ENCODE measurements around the gene ZFYVE27. TPM values are rescaled to one million over a fixed set of nuclear protein-coding genes. Genes with fewer than 3 reads are reported as not detected.

Gene ZFYVE27
- total RNA-seq, 2 donors from 2014 or later = 14.6 to 16.1 TPM

DNA sequence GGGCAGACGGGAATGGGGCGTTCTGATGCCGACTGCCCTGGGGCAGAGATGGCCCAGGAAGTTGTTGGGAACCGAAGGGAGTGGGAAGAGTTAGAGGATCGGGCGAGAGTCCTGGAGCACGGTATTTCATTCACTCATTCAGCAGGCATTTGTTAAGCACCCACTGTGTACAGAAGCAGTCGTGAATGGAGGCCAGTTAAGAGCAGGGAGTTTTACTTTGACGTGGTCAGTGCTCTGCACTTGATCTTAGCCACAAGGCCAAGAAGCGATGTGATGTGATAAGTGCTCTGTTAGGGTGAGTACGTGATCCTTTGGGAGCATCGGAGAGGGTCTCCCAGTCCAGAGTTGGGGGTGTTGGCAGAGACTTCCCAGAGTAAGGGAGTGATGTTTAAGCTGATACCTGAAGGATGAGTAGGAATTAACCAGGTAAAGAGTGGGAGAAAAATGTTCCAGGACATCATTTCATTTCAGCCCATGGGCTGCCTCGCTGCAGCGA lies 890 bp downstream of the ZFYVE27 start:
- peaks cover 16% of the 10 kb centered on the region for H3K36me3 ChIP-seq
- TF ChIP-seq, protein P1, sequence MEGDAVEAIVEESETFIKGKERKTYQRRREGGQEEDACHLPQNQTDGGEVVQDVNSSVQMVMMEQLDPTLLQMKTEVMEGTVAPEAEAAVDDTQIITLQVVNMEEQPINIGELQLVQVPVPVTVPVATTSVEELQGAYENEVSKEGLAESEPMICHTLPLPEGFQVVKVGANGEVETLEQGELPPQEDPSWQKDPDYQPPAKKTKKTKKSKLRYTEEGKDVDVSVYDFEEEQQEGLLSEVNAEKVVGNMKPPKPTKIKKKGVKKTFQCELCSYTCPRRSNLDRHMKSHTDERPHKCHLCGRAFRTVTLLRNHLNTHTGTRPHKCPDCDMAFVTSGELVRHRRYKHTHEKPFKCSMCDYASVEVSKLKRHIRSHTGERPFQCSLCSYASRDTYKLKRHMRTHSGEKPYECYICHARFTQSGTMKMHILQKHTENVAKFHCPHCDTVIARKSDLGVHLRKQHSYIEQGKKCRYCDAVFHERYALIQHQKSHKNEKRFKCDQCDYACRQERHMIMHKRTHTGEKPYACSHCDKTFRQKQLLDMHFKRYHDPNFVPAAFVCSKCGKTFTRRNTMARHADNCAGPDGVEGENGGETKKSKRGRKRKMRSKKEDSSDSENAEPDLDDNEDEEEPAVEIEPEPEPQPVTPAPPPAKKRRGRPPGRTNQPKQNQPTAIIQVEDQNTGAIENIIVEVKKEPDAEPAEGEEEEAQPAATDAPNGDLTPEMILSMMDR (IDR thresholded peaks at IDR 0.05) = no peak
- no peaks in the 10 kb centered on the region for H3K9me3 ChIP-seq
- no peak for DNase-seq (ENCODE audit: low spot score)
- H3K27me3 ChIP-seq = no peaks in the 10 kb centered on the region
- H3K4me3 ChIP-seq = peak overlapping the region; percentile 73 to 85
- peaks cover 0 to 41% of the 10 kb centered on the region in 2 donors for H3K4me1 ChIP-seq
- peak overlapping the region; percentile 84 to 86 for H3K27ac ChIP-seq

- H3K27me3 ChIP-seq = no peaks in the 10 kb centered on the region
- H3K4me3 ChIP-seq = no peak overlapping the region
- peaks cover 16% of the 10 kb centered on the region for H3K36me3 ChIP-seq
Measured at GRCh38 chr10:97738616-97739015, 1.7 kb downstream of the ZFYVE27 start.

DNA sequence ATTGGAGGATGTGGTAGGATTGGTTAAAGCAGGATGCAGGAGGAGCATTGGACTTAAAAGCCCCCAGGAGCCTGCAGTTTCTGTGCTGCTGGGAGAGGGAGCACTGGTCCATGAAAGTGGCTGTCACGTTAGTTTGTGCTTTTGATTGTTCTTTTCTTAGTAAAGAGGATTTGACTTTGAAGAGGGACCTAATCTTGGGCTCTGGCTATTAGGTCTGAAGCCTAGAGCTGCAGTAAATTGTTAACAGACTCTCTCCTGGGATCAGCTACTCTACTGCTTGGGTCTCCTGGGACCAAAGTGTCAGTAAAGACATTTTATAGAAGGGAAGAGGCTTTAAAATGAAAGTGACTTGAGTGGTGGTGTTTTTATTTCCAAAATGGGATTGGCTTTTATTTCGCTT lies 3.7 kb downstream of the ZFYVE27 start:
- Histone ChIP-seq H3K36me3 (peaks cover 29% of the 10 kb centered on the region), H3K4me1 (peaks cover 0 to 59% of the 10 kb centered on the region in 2 donors), H3K27ac (no peak overlapping the region), H3K27me3 (no peaks in the 10 kb centered on the region), H3K4me3 (no peak overlapping the region), H3K9me3 (no peaks in the 10 kb centered on the region)
- TF ChIP-seq, protein P1 (IDR thresholded peaks at IDR 0.05) = no peak
- DNase-seq (ENCODE audit: low spot score) = no peak

More at GRCh38 chr10:97738616-97739015, 1.7 kb downstream of the ZFYVE27 start:
- peaks cover 0 to 49% of the 10 kb centered on the region in 2 donors for H3K4me1 ChIP-seq
- no peak for DNase-seq (ENCODE audit: low spot score)
- no peak overlapping the region for H3K27ac ChIP-seq
- TF ChIP-seq, protein P1 (IDR thresholded peaks at IDR 0.05) = no peak
- no peaks in the 10 kb centered on the region for H3K9me3 ChIP-seq

DNA sequence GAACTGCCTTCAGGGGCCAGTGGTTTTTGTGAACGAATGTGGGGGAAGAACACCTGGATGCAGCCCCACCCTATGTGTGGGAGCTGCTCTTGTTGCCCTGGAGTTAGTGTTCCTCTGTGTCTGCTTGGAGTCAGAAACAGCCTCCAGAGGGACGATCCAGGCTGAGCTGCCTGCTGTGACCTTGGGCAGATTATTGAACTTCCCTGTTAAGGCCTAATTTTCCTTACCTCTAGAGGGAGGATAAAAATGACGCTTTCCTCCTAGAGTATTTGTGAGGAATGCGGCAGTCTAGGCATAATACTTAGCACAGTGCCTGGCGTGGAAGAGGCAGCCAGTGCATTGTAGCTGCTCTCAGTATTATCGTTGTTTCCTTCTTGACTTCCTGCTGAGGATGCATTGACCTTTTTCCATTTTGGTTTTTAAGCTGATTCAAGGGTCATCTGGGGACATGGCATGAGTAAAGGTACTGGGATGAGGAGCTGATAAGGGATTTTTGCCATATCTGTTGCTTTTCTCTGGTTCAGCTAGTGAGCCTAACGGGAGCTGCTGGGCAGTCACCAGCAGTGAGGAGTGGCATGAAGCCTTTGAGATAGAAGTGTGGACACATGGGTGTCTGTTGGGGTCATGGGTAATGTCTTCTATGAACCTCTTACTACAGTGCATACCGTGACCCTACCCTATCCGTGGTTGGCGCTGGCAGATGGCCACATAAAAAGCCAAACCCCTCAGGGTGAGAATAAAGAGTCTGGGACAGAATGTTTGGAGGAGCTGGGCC lies 6.4 kb downstream of the ZFYVE27 start:
- H3K4me1 ChIP-seq = peaks cover 0 to 47% of the 10 kb centered on the region in 2 donors
- peaks cover 46% of the 10 kb centered on the region for H3K36me3 ChIP-seq
- H3K4me3 ChIP-seq = no peak overlapping the region
- H3K27me3 ChIP-seq = no peaks in the 10 kb centered on the region
- DNase-seq (ENCODE audit: low spot score) = no peak
- TF ChIP-seq, protein P1 (IDR thresholded peaks at IDR 0.05) = no peak
- H3K27ac ChIP-seq = peak overlapping the region; percentile 26 to 49
- H3K9me3 ChIP-seq = no peaks in the 10 kb centered on the region

DNA sequence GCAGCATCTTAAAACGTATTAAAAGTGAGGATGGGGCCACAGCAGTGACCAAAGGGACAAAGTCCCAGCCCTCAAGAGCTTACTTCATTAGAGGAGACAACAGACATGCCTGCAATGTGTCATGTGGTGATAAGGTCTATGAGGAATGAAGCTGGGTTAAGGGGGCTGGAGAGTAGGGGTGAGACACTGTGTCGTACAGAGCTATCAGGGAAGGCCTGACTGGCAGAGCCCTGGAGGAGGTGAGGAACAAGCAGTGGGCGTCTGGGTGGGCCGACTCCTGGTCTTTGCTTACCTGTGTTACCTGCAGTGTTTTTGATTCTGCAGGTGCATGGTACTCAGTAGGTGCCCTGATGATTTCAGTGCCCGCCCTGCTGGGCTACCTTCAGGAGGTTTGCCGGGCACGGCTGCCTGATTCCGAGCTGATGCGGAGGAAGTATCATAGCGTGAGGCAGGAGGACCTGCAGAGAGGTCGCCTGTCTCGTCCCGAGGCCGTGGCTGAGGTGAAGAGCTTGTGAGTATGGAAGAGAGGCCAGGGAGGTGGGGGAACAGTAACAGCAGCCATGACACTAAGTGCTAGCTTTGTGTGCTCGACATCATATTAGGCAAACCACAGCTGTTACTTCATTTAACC lies 7.6 kb downstream of the ZFYVE27 start:
- H3K4me1 ChIP-seq = peaks cover 0 to 35% of the 10 kb centered on the region in 2 donors
- no peak for DNase-seq (ENCODE audit: low spot score)
- peak overlapping the region in 1 of 2 donors; percentile 49 for H3K27ac ChIP-seq
- peaks cover 53% of the 10 kb centered on the region for H3K36me3 ChIP-seq
- TF ChIP-seq, protein P1 (IDR thresholded peaks at IDR 0.05) = no peak
- H3K4me3 ChIP-seq = no peak overlapping the region
- no peaks in the 10 kb centered on the region for H3K27me3 ChIP-seq
- H3K9me3 ChIP-seq = no peaks in the 10 kb centered on the region

Data from right atrium auricular region (tissue), 2 donors.